ENCODE data around the gene MAGI2. TPM values are rescaled to one million over a fixed set of nuclear protein-coding genes. Genes with fewer than 3 reads are reported as not detected.

The MAGI2 gene
- total RNA-seq, 2 donors from 2014 or later: 10.3 to 19.2 TPM

- no peak overlapping the region for H3K9ac ChIP-seq (ENCODE audit: extremely low read depth, low read length, poor library complexity, severe bottlenecking)
- no peak overlapping the region for H3K4me3 ChIP-seq (ENCODE audit: low read length)
- H3K9me3 Mint-ChIP-seq: peaks cover 22% of the 10 kb centered on the region
- no peak overlapping the region for H3K4me3 Mint-ChIP-seq
- H3K27ac Mint-ChIP-seq: no peak overlapping the region
- no peak overlapping the region for H3K27ac ChIP-seq (ENCODE audit: low read depth, low read length)
- H3K4me1 Mint-ChIP-seq: no peaks in the 10 kb centered on the region
- no peaks in the 10 kb centered on the region for H3K36me3 ChIP-seq (ENCODE audit: control insufficient read depth, insufficient read depth, low read length)
- WGBS, 2 experiments (ENCODE audit: insufficient coverage in 1 of 2, insufficient read length in 1 of 2): 92% methylated on average over 1 of the region's 1 CpG; no CpG with 5 or more reads in 1 of the 2 experiments
- DNase-seq: no peak
- peaks cover 2% of the 10 kb centered on the region for H3K36me3 Mint-ChIP-seq (ENCODE audit: low read depth)
- H3K27me3 Mint-ChIP-seq (ENCODE audit: insufficient read depth): no peaks in the 10 kb centered on the region
- TF ChIP-seq CTCF (conservative IDR thresholded peaks at IDR 0.05): no peak
- no peaks in the 10 kb centered on the region for H3K4me1 ChIP-seq (ENCODE audit: control insufficient read depth, insufficient read depth, low read length)
- peaks cover 8% of the 10 kb centered on the region for H3K9me3 ChIP-seq (ENCODE audit: control insufficient read depth, low read length)
- H3K27me3 ChIP-seq (ENCODE audit: control insufficient read depth, insufficient read depth, low read length, poor library complexity, severe bottlenecking): no peaks in the 10 kb centered on the region
These were observed 271.2 kb downstream of the MAGI2 start for GRCh38 chr7:79182283-79182682.

- Mint-ChIP-seq H3K4me1 (no peaks in the 10 kb centered on the region), H3K9me3 (peaks cover 22% of the 10 kb centered on the region), H3K27ac (no peak overlapping the region), H3K27me3 (ENCODE audit: insufficient read depth) (peaks cover 2% of the 10 kb centered on the region), H3K36me3 (ENCODE audit: low read depth) (peaks cover 2% of the 10 kb centered on the region), H3K4me3 (no peak overlapping the region)
- H3K36me3 ChIP-seq (ENCODE audit: control insufficient read depth, insufficient read depth, low read length): no peaks in the 10 kb centered on the region
- WGBS, 2 experiments (ENCODE audit: insufficient coverage in 1 of 2, insufficient read length in 1 of 2): 38 to 49% methylated on average over 2 of the region's 2 CpGs
- H3K27me3 ChIP-seq (ENCODE audit: control insufficient read depth, insufficient read depth, low read length, poor library complexity, severe bottlenecking): no peaks in the 10 kb centered on the region
- H3K4me1 ChIP-seq (ENCODE audit: control insufficient read depth, insufficient read depth, low read length): no peaks in the 10 kb centered on the region
- TF ChIP-seq CTCF (conservative IDR thresholded peaks at IDR 0.05): no peak
- H3K27ac ChIP-seq (ENCODE audit: low read depth, low read length): no peak overlapping the region
- DNase-seq: no peak
- H3K4me3 ChIP-seq (ENCODE audit: low read length): no peak overlapping the region
- H3K9me3 ChIP-seq (ENCODE audit: control insufficient read depth, low read length): peaks cover 8% of the 10 kb centered on the region
- no peak overlapping the region for H3K9ac ChIP-seq (ENCODE audit: extremely low read depth, low read length, poor library complexity, severe bottlenecking)
These were observed 272.9 kb downstream of the MAGI2 start for GRCh38 chr7:79180533-79180932.

- no peak overlapping the region for H3K9ac ChIP-seq (ENCODE audit: extremely low read depth, low read length, poor library complexity, severe bottlenecking)
- H3K27ac Mint-ChIP-seq: no peak overlapping the region
- TF ChIP-seq CTCF (conservative IDR thresholded peaks at IDR 0.05): peak; percentile 82
- H3K4me3 ChIP-seq (ENCODE audit: low read length): no peak overlapping the region
- 26 to 38% methylated on average over 3 to 5 of the region's 8 CpGs for WGBS, 2 experiments (ENCODE audit: insufficient coverage in 1 of 2, insufficient read length in 1 of 2)
- H3K4me3 Mint-ChIP-seq: no peak overlapping the region
- H3K36me3 ChIP-seq (ENCODE audit: control insufficient read depth, insufficient read depth, low read length): no peaks in the 10 kb centered on the region
- peaks cover 2% of the 10 kb centered on the region for H3K27me3 Mint-ChIP-seq (ENCODE audit: insufficient read depth)
- H3K27me3 ChIP-seq (ENCODE audit: control insufficient read depth, insufficient read depth, low read length, poor library complexity, severe bottlenecking): no peaks in the 10 kb centered on the region
- DNase-seq: no peak
- no peaks in the 10 kb centered on the region for H3K4me1 Mint-ChIP-seq
- H3K4me1 ChIP-seq (ENCODE audit: control insufficient read depth, insufficient read depth, low read length): no peaks in the 10 kb centered on the region
- H3K9me3 Mint-ChIP-seq: peaks cover 20% of the 10 kb centered on the region
- H3K36me3 Mint-ChIP-seq (ENCODE audit: low read depth): peaks cover 2% of the 10 kb centered on the region
- H3K9me3 ChIP-seq (ENCODE audit: control insufficient read depth, low read length): peaks cover 8% of the 10 kb centered on the region
- no peak overlapping the region for H3K27ac ChIP-seq (ENCODE audit: low read depth, low read length)
These were observed 276.5 kb downstream of the MAGI2 start for GRCh38 chr7:79176859-79177477.
